Inflammatory macrophage treated with lipopolysaccharide for 4 hours (primary cell): ENCODE results near the gene SCGB3A2.

Experiments
- DNase-seq: peaks from one replicate; pipeline ENCODE4 v3.0.0-alpha.2; 2020

The SCGB3A2 gene

DNA sequence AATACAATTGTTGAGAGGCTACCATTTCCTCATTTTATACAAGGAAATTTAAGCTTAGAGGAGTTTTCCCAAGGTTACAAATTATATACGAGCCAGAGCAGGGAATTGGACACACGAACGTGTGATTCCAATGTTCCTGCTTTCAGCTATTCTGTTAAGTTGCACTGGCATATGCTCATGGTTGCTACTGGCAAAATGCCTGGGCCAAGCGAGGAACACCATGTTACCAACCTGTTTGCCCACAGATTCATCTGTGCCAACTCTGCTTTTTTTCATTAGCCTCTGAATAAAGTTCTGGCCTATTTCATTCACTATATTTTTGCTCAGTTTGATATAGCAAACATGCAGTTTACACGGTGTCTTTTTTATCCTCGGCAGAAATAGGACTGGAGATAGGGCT is 32.9 kb downstream of the SCGB3A2 start:
- DNase-seq: no peak

GRCh38 chr5:147912011-147912410 is 33.5 kb downstream of the SCGB3A2 start:
- DNase-seq: peak; percentile 24

GRCh38 chr5:147913786-147914185 is 35.3 kb downstream of the SCGB3A2 start:
- DNase-seq: no peak

DNA sequence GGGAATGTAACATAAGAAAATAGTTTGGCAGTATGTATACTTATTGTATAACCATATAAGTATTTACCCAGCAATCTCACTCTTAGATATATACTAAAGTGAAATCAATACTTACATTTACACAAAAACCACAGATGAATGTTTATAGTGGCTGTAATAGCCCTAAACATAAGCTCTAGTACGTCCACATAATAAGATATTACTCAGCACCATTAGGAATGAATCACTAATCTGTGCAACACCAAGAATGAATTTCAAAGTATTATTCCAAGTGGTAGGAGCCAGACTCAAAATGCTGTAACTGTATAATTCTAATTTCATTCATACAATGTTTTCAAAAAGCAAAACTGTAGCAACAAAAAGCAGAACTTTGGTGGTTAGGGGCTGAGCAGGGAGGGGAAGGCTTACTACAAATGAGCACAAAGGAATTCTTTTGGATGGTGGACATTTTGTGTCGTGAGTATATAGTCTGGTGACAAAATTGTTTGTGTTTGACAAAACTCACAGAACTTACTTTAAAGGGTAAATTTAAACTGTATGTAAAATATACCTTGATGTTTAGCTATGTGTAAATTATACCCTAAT is 39.7 kb downstream of the SCGB3A2 start:
- DNase-seq: no peak

DNA sequence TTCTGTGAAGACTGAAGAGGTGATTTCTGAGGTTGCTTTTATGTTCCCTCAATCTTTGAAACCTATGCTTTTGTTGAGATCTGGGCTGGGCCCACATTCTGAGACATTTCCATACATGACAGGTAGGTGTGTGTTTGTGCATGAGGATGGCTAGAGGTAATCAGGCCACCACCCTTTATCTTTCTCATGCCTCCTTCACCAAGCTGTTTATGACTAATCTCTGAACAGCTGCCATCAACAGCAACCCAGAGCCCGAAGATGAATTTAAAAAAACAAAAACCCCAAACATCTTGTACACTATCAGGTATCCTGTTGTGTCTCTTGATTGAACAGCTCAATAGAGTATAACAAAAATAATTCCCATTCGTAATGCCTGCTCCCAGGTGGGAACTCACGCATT is 40.4 kb downstream of the SCGB3A2 start:
- no peak for DNase-seq

GRCh38 chr5:147920420-147921030 is 42.0 kb downstream of the SCGB3A2 start:
- DNase-seq: no peak

GRCh38 chr5:147921136-147921535 is 42.6 kb downstream of the SCGB3A2 start:
- DNase-seq: peak; percentile 27

DNA sequence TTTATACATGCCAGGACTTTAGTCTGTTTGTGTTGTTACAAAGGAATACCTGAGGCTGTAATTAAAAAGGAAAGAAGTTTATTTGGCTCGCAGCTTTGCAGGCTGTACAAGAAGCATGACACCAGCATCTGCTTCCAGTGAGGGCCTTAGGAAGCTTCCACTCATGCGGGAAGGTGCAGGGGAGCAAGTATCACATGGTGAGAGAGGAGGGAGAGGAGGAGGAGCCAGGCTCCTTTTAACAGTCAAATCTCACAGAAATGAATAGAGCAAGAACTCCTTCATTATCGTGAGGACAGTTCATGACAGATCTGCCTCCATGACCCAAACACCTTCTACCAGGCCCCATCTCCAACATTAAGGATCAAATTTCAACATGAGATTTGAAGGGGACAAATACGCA is 46.5 kb downstream of the SCGB3A2 start:
- DNase-seq: no peak

- peak; percentile 65 for DNase-seq
These were observed 49.4 kb downstream of the SCGB3A2 start for GRCh38 chr5:147927901-147928300.

DNA sequence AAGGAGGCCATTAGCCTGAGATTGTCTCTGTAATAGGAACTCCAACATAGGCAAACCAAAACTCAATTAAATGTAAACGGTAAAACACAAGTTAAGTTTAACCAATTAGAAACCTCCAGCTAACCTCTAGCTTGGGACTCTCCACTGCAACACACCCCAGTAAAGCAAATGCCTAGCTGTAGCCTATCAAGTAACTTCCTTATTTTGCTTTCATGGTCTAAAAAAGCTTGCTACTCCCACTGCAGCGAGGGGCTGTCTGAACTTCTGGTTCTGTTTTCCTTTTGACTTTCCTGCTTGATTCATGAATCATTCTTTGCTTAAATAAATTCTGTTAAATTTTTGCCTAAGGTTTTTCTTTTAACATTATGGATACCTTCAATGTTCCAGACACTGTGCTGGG is 52.3 kb downstream of the SCGB3A2 start:
- peak; percentile 82 for DNase-seq
